ENCODE data around the gene UNC13A.

The UNC13A gene

GRCh38 chr19:17626456-17627015 lies 61.6 kb downstream of the UNC13A start:
- DNase-seq (ENCODE audit: low read depth in 2 of 2) = no peak

GRCh38 chr19:17625980-17626379 lies 62.2 kb downstream of the UNC13A start:
- no peak for DNase-seq (ENCODE audit: low read depth in 2 of 2)

GRCh38 chr19:17625043-17625442 lies 63.1 kb downstream of the UNC13A start:
- DNase-seq (ENCODE audit: low read depth in 2 of 2) = no peak

GRCh38 chr19:17624314-17624991 lies 63.7 kb downstream of the UNC13A start:
- DNase-seq (ENCODE audit: low read depth in 2 of 2) = no peak

GRCh38 chr19:17623224-17623935 lies 64.8 kb downstream of the UNC13A start:
- DNase-seq (ENCODE audit: low read depth in 2 of 2) = no peak

GRCh38 chr19:17620696-17621095 lies 67.5 kb downstream of the UNC13A start:
- no peak for DNase-seq (ENCODE audit: low read depth in 2 of 2)

GRCh38 chr19:17618936-17619335 lies 69.2 kb downstream of the UNC13A start:
- DNase-seq (ENCODE audit: low read depth in 2 of 2) = no peak

- no peak for DNase-seq (ENCODE audit: low read depth in 2 of 2)
These were observed 69.8 kb downstream of the UNC13A start for GRCh38 chr19:17618281-17618903.

GRCh38 chr19:17617807-17618192 lies 70.4 kb downstream of the UNC13A start:
- no peak for DNase-seq (ENCODE audit: low read depth in 2 of 2)

- no peak for DNase-seq (ENCODE audit: low read depth in 2 of 2)
These were observed 71.0 kb downstream of the UNC13A start for GRCh38 chr19:17616961-17617806.

- no peak for DNase-seq (ENCODE audit: low read depth in 2 of 2)
These were observed 71.5 kb downstream of the UNC13A start for GRCh38 chr19:17616686-17616960.

GRCh38 chr19:17615889-17616685 lies 72.1 kb downstream of the UNC13A start:
- no peak for DNase-seq (ENCODE audit: low read depth in 2 of 2)

GRCh38 chr19:17614476-17614875 lies 73.7 kb downstream of the UNC13A start:
- DNase-seq (ENCODE audit: low read depth in 2 of 2) = no peak

GRCh38 chr19:17611462-17612244 lies 76.5 kb downstream of the UNC13A start:
- no peak for DNase-seq (ENCODE audit: low read depth in 2 of 2)

GRCh38 chr19:17610384-17610783 lies 77.8 kb downstream of the UNC13A start:
- no peak for DNase-seq (ENCODE audit: low read depth in 2 of 2)

- DNase-seq (ENCODE audit: low read depth in 2 of 2) = no peak
These were observed 80.2 kb downstream of the UNC13A start for GRCh38 chr19:17607936-17608335.

- DNase-seq (ENCODE audit: low read depth in 2 of 2) = no peak
These were observed 81.5 kb downstream of the UNC13A start for GRCh38 chr19:17606590-17607185.

- DNase-seq (ENCODE audit: low read depth in 2 of 2) = peak; percentile 67 to 83
These were observed 82.2 kb downstream of the UNC13A start for GRCh38 chr19:17605761-17606589.

- DNase-seq (ENCODE audit: low read depth in 2 of 2) = no peak
These were observed 83.0 kb downstream of the UNC13A start for GRCh38 chr19:17605117-17605516.
